Fibroblast of skin of back (primary cell): ENCODE results near the gene FAM174A. TPM values are rescaled to one million over a fixed set of nuclear protein-coding genes. Genes with fewer than 3 reads are reported as not detected.

Experiments used
- DNase-seq: peaks from one replicate; pipeline ENCODE4 v3.0.0-alpha.2; 2013
- polyA plus RNA-seq, 2 experiments: library from polyadenylated mRNA; unstranded; fragments of 120-200 nt; gene quantifications; one replicate each; pipeline ENCODE4 v1.2.1, GENCODE V29; 2013; ENCODE audit not compliant: insufficient read length in 2 of 2

The FAM174A gene
- 12.9 TPM for polyA plus RNA-seq (2013, experiment 1 of 2; ENCODE audit: insufficient read length)
- 15.4 TPM for polyA plus RNA-seq (2013, experiment 2 of 2; ENCODE audit: insufficient read length)

DNA sequence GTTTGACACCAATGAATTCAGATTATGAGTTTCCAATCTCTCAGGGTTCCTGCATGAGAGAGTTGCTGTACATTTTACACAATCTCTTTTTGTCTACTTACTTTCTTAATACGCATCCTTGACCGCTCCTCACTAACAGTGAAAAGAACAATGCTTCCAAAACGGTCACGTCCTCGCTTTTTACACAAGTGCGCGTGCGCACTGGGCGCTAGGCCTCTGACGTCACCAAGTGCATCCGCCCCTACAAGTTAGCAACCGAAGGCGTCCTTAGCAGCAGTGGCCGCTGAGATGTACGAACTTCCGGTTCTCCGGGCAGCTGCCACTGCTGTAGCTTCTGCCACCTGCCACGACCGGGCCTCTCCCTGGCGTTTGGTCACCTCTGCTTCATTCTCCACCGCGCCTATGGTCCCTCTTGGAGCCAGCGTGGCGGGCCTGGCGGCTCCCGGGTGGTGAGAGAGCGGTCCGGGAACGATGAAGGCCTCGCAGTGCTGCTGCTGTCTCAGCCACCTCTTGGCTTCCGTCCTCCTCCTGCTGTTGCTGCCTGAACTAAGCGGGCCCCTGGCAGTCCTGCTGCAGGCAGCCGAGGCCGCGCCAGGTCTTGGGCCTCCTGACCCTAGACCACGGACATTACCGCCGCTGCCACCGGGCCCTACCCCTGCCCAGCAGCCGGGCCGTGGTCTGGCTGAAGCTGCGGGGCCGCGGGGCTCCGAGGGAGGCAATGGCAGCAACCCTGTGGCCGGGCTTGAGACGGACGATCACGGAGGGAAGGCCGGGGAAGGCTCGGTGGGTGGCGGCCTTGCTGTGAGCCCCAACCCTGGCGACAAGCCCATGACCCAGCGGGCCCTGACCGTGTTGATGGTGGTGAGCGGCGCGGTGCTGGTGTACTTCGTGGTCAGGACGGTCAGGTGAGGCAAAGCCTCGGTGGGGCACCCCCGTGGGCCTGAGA, at the start of gene FAM174A:
Gene FAM174A, plus strand, starts transcription at position 315 of the 946 bp plus-strand sequence. Its CDS starts 157 bp downstream, at position 472.
- DNase-seq = peak; percentile 95

DNA sequence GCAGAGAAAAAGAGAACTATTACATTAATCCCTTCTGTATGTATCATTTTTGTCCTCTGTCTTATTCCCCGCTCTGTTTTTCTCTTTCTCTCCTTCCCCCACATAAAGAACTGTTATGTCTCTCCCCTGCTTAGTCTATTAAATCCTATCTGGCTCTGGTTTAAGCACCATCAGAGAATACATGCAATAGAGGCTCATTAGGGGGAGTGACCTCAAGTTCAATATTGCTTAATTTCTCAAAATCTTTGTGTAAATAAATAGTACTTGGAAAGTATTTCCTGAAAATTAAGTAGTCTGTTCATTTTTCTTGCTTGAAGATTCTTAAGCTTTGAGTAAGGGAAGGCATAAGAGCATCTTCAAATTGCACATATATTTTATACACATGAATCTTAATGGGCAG, 41.2 kb upstream of the FAM174A start:
- no peak for DNase-seq

GRCh38 chr5:100496296-100496695, 38.9 kb upstream of the FAM174A start:
- no peak for DNase-seq

DNA sequence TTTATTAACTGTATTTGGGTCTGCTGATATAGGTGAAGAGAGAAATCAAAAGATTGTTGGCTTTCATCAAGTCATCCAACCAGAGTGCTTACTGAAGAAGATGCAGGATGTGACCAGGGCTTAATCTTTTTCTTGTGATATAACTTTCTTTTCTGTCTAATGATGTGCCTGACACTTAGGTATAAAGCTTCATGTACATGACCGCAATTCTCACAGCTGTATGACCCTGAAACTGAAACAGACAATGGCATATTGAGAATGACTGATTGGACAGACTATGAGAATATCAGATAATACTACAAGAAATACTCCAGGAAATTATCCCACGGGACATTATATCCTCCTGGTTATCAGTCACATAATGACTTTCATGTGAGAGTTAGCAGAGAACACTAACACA, 32.5 kb upstream of the FAM174A start:
- no peak for DNase-seq

GRCh38 chr5:100505984-100506670, 29.0 kb upstream of the FAM174A start:
- DNase-seq = peak; percentile 66

DNA sequence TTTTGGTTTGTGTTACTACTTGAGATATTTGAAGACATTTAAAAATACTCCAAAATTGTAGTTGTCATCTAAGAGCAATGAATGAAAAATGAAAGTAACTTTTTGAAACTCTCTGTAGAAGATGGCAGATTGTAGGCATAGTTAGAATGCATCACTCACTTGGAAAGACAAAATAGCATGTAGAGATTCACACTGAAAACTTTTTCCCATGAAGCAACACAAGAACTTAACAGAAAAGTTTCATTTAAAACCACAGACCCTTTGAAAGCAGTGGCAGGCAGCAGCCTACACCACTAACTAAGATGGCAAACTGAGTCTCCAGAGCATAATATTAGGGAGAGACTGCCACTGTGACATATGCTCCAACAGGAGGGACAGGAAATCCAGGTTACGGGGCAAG, 18.9 kb upstream of the FAM174A start:
- DNase-seq = no peak

GRCh38 chr5:100517301-100517974, 17.7 kb upstream of the FAM174A start:
- no peak for DNase-seq

GRCh38 chr5:100518377-100518776, 16.8 kb upstream of the FAM174A start:
- DNase-seq = no peak

DNA sequence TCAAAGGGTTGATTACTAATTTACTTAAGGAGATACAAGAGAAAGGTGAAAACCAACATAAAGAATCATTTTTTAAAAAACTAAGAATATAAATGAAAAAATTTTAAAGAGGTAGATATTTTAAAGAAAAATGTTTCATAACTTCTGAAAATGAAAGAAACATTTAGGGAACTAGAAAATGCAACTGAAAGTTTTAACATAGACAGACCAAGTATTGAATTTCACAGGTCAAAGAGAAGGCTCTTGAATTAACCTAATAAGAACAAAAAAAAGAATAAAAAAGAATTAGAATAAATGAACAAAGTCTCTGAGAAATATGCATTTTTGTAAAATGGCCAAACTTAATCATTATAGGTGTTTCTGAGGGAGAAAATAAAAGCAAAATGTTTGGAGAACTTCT, 16.1 kb upstream of the FAM174A start:
- DNase-seq = no peak

- DNase-seq = no peak
These were observed 14.8 kb upstream of the FAM174A start for GRCh38 chr5:100520348-100520747.

GRCh38 chr5:100537946-100538345, 2.8 kb downstream of the FAM174A start:
- DNase-seq = no peak

DNA sequence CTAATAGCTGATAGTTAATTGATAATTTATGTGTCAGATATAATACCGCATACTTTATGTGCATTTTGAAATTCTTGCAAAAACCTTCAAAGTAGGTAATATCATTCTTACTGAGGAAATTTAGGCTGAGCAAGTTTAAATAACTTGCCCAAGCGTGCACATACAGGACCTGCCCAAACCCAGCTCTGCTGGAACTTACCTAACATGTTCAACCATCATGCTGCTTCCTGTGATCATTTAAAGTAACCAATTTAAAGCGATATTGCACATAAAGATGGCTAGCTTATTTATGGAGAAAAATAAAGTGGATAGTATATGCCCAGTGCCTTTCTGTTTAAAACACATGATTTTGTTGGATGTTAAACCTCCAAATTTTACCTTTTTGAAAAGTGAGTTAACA, 4.3 kb downstream of the FAM174A start:
- no peak for DNase-seq

- DNase-seq = no peak
These were observed 6.9 kb downstream of the FAM174A start for GRCh38 chr5:100542086-100542485.

- DNase-seq = no peak
These were observed 10.8 kb downstream of the FAM174A start for GRCh38 chr5:100546001-100546400.

- DNase-seq = no peak
These were observed 15.4 kb downstream of the FAM174A start for GRCh38 chr5:100550531-100551051.

GRCh38 chr5:100551183-100551582, 16.0 kb downstream of the FAM174A start:
- DNase-seq = no peak

DNA sequence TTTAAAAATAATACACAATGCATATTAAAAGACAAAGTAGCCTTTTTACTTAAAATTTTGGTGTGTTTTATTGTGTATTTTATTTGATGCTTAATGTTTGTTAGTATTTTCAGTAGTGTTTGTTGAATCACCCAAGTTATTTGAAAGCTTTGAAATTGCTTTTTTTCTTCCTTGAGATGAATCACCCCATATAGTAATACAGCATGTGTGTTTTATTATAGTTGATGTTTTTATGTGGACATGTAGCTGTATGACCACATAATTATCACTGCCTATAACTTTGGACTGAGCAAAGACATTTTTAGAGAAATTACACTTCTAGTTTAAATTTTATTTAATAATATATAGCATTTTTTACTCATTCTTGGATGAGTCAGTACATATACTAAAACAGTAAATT, 18.0 kb downstream of the FAM174A start:
- no peak for DNase-seq

DNA sequence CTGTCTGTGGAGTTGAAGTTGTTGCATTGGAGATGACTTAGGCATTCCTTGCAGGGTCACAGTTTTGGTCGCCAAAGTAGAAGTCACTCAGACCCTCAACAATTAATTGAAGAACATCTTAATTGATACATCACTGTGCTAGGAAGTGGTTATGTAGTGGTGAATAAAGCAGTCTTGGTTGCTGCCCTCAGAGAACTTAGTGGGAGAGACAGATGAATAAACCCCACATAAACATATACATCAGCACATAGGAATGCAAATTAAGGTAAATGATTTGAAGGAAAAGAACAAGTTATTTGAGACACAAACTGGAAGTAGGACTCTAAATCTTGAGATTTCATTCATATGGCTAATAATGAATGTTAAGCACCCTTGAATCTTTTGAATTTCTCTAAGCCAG, 25.7 kb downstream of the FAM174A start:
- DNase-seq = no peak

GRCh38 chr5:100562821-100563220, 27.6 kb downstream of the FAM174A start:
- peak; percentile 29 for DNase-seq

- no peak for DNase-seq
These were observed 31.4 kb downstream of the FAM174A start for GRCh38 chr5:100566382-100567141.

DNA sequence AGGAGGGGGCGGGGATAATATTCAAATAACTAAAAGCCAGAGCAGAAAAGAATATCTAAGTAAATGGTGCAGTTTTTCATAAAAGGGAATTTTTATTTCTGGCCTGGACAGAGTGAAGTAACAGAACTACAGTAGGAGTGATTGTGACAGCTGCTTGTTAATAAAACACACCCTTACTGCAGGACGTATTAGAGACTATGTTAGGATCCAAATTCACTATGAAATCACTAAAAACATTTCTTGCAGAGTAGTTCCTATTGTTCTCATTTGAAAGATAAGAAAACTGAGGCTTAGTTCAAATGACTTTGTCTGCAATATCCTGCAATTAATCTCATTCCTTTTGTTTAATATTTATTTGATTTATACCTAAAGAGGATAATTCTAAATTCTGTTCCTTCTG, 39.5 kb downstream of the FAM174A start:
- no peak for DNase-seq

GRCh38 chr5:100575815-100576214, 40.6 kb downstream of the FAM174A start:
- DNase-seq = no peak
